ENCODE data around the gene ATP2B1.

Gene ATP2B1

GRCh38 chr12:89678225-89678624, 30.4 kb downstream of the ATP2B1 start:
- peaks cover 61% of the 10 kb centered on the region for H3K79me2 ChIP-seq (ENCODE audit: insufficient read depth, low read length)
- no peak overlapping the region for H3K9ac ChIP-seq (ENCODE audit: low read depth, low read length, poor library complexity, severe bottlenecking)
- no peaks in the 10 kb centered on the region for H3K9me2 ChIP-seq (replicated peaks; ENCODE audit: low read depth, low read length)
- H3F3A ChIP-seq (ENCODE audit: low read depth), result no peaks in the 10 kb centered on the region
- H3K9me3 ChIP-seq (ENCODE audit: insufficient read depth, low read depth, low read length), result peaks cover 8% of the 10 kb centered on the region
- H3K36me3 ChIP-seq (ENCODE audit: insufficient read depth, low read length), result 0 out of 2 replicates have a peak, but pooled peaks cover 4% of the 10 kb centered on the region
- H3K4me2 ChIP-seq (ENCODE audit: low read depth, low read length, poor library complexity, severe bottlenecking), result no peak overlapping the region
- H3K27me3 ChIP-seq (ENCODE audit: insufficient read depth, low read length, poor library complexity, severe bottlenecking), result no peaks in the 10 kb centered on the region
- H3K4me1 ChIP-seq (ENCODE audit: insufficient read depth, low read length, poor library complexity, severe bottlenecking), result peaks cover 3% of the 10 kb centered on the region
- H4K20me1 ChIP-seq (ENCODE audit: insufficient read depth, low read length, poor library complexity, severe bottlenecking), result no peaks in the 10 kb centered on the region
- no peak overlapping the region for H3K4me3 ChIP-seq (ENCODE audit: low read length, poor library complexity, severe bottlenecking)
- H2AFZ ChIP-seq (ENCODE audit: low read length), result no peak overlapping the region
- TF ChIP-seq, protein P1, sequence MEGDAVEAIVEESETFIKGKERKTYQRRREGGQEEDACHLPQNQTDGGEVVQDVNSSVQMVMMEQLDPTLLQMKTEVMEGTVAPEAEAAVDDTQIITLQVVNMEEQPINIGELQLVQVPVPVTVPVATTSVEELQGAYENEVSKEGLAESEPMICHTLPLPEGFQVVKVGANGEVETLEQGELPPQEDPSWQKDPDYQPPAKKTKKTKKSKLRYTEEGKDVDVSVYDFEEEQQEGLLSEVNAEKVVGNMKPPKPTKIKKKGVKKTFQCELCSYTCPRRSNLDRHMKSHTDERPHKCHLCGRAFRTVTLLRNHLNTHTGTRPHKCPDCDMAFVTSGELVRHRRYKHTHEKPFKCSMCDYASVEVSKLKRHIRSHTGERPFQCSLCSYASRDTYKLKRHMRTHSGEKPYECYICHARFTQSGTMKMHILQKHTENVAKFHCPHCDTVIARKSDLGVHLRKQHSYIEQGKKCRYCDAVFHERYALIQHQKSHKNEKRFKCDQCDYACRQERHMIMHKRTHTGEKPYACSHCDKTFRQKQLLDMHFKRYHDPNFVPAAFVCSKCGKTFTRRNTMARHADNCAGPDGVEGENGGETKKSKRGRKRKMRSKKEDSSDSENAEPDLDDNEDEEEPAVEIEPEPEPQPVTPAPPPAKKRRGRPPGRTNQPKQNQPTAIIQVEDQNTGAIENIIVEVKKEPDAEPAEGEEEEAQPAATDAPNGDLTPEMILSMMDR (conservative IDR thresholded peaks at IDR 0.05; ENCODE audit: low read length), result no peak
- no peak for TF ChIP-seq EZH2phosphoT487 (IDR thresholded peaks at IDR 0.05; ENCODE audit: borderline replicate concordance)

GRCh38 chr12:89676930-89677329, 31.7 kb downstream of the ATP2B1 start:
- H3F3A ChIP-seq (ENCODE audit: low read depth), result no peaks in the 10 kb centered on the region
- H3K79me2 ChIP-seq (ENCODE audit: insufficient read depth, low read length), result peaks cover 63% of the 10 kb centered on the region
- H4K20me1 ChIP-seq (ENCODE audit: insufficient read depth, low read length, poor library complexity, severe bottlenecking), result no peaks in the 10 kb centered on the region
- H3K4me3 ChIP-seq (ENCODE audit: low read length, poor library complexity, severe bottlenecking), result no peak overlapping the region
- no peak overlapping the region for H2AFZ ChIP-seq (ENCODE audit: low read length)
- no peaks in the 10 kb centered on the region for H3K9me2 ChIP-seq (replicated peaks; ENCODE audit: low read depth, low read length)
- H3K9ac ChIP-seq (ENCODE audit: low read depth, low read length, poor library complexity, severe bottlenecking), result no peak overlapping the region
- peaks cover 5% of the 10 kb centered on the region for H3K4me1 ChIP-seq (ENCODE audit: insufficient read depth, low read length, poor library complexity, severe bottlenecking)
- 0 out of 2 replicates have a peak, but pooled peaks cover under 1% of the 10 kb centered on the region for H3K9me3 ChIP-seq (ENCODE audit: insufficient read depth, low read depth, low read length)
- H3K27me3 ChIP-seq (ENCODE audit: insufficient read depth, low read length, poor library complexity, severe bottlenecking), result no peaks in the 10 kb centered on the region
- H3K4me2 ChIP-seq (ENCODE audit: low read depth, low read length, poor library complexity, severe bottlenecking), result no peak overlapping the region
- H3K36me3 ChIP-seq (ENCODE audit: insufficient read depth, low read length), result no peaks in the 10 kb centered on the region
- TF ChIP-seq, protein P1 (conservative IDR thresholded peaks at IDR 0.05; ENCODE audit: low read length), result no peak
- TF ChIP-seq EZH2phosphoT487 (IDR thresholded peaks at IDR 0.05; ENCODE audit: borderline replicate concordance), result no peak

GRCh38 chr12:89674326-89674942, 34.2 kb downstream of the ATP2B1 start:
- Histone ChIP-seq H3K4me1 (ENCODE audit: insufficient read depth, low read length, poor library complexity, severe bottlenecking) (peaks cover 12% of the 10 kb centered on the region), H3K27me3 (ENCODE audit: insufficient read depth, low read length, poor library complexity, severe bottlenecking) (no peaks in the 10 kb centered on the region), H3K4me2 (ENCODE audit: low read depth, low read length, poor library complexity, severe bottlenecking) (no peak overlapping the region), H3F3A (ENCODE audit: low read depth) (no peaks in the 10 kb centered on the region), H3K9me2 (replicated peaks; ENCODE audit: low read depth, low read length) (no peaks in the 10 kb centered on the region), H3K36me3 (ENCODE audit: insufficient read depth, low read length) (no peaks in the 10 kb centered on the region), H3K79me2 (ENCODE audit: insufficient read depth, low read length) (peaks cover 58% of the 10 kb centered on the region), H4K20me1 (ENCODE audit: insufficient read depth, low read length, poor library complexity, severe bottlenecking) (no peaks in the 10 kb centered on the region), H3K4me3 (ENCODE audit: low read length, poor library complexity, severe bottlenecking) (no peak overlapping the region), H3K9ac (ENCODE audit: low read depth, low read length, poor library complexity, severe bottlenecking) (no peak overlapping the region), H3K9me3 (ENCODE audit: insufficient read depth, low read depth, low read length) (no peaks in the 10 kb centered on the region), H2AFZ (ENCODE audit: low read length) (no peak overlapping the region)
- TF ChIP-seq, protein P1 (conservative IDR thresholded peaks at IDR 0.05; ENCODE audit: low read length), result no peak
- no peak for TF ChIP-seq EZH2phosphoT487 (IDR thresholded peaks at IDR 0.05; ENCODE audit: borderline replicate concordance)
